Forelimb muscle (tissue), 1 donor: ENCODE data around the gene CELF4. TPM values are rescaled to one million over a fixed set of nuclear protein-coding genes. Genes with fewer than 3 reads are reported as not detected.

Experiments used
- DNase-seq: peaks from one replicate; pipeline ENCODE4 v3.0.0-alpha.2; 2013; ENCODE audit warnings: low read depth
- polyA plus RNA-seq: library from polyadenylated mRNA; unstranded; fragments of 120-200 nt; gene quantifications from one replicate; pipeline ENCODE4 v1.2.1, GENCODE V29; 2013; ENCODE audit not compliant: insufficient read length

CELF4 gene
- polyA plus RNA-seq, 1 donor = 1.1 TPM

DNA sequence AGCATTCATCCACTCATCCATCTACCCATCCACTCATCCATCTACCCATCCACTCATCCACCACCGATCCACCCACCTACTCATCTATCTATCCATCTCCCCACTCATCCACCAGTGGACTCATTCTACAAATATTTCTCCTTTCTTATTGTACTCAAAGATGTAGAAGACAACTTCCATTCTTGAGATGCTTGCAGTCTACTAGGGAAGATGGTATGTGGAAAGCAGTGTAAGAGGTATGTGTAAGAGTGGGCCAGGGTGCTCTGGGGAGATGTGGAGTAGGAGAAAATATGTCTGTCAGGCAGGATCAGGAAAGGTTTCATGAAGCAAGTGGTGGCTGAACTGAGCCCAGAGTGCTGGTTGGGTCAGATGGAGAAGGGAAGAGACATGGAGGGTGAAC lies 150.8 kb downstream of the CELF4 start:
- no peak for DNase-seq

DNA sequence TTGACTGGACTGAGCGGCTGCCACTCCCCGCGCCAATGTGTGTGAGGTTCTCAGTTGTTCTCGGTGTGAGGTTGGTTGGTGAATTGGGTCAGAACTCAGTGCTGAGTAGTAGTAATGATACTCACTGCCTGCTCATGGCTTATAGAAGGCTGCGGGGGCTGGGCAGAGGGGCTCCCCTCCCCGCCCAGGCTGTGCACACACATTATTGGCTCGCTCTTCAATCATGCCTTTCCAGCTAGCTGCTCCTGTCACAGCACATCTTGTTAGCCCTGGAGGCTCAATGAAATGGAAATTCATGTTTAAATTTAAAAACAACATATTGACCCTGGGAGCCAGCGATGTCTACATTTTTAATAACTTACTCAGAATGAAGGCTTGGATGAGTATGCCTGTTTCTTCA lies 152.8 kb downstream of the CELF4 start:
- no peak for DNase-seq

DNA sequence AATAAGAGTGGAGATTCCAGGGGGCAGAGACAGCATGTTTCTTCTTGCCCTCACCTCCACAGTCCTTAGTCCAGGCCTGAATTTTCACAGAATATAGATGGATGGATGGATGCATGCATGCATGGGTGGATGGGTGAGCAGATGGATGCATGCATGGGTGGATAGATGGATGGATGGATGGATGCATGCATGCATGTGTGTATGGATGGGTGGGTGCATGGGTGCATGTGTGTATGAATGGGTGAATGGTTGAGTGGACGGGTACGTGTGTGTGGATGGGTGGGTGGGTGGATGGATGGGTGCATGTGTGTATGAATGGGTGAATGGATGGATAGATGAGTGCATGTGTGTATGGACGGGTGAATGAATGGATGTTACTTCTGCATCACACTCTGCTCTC lies 153.3 kb downstream of the CELF4 start:
- no peak for DNase-seq

DNA sequence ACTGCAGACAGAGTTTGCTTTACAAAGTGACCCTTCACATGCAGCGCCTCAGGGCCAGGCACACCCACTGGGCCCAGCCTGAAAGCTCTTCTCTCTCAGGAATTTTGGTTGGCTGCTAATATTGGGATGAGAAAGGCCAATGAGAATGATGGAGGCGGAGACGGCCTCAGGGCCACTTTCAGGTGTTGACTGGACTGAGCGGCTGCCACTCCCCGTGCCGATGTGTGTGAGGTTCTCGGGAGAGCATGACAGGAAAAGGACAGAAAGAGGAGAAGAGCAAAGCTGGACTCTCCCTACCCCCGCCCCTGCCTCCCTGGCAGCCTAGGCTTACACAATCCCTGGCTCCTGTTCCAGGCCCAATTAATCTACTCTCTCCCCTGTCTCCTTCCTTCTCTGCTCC lies 155.7 kb downstream of the CELF4 start:
- no peak for DNase-seq

DNA sequence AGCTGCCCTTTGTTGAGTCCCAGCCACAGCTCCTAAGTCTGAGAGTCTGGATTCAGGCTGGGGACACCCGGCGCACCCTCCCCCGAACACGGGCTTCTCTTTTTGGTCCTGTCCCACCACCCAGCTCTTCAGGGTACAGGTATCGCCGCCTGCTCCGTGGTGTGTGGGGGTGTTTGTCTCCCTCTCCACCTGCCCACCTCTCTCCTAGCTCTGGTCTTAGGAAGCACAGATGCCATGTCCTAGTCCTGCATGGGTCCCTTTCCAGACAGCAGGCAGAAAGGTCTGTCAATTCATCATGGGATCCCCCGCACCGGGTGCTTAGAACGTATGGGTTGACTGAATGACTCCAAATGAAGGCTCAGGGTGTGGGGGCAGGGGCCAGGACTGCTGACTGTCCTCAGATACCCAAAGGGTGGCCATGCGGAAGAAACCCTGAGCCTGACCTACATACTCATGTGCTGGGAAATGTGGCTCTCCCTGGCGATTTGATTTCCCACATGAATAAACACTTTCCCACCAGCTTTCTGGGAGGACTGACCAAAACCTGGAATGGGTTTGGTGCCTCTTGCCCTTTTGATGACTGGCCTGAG lies 156.8 kb downstream of the CELF4 start:
- no peak for DNase-seq

DNA sequence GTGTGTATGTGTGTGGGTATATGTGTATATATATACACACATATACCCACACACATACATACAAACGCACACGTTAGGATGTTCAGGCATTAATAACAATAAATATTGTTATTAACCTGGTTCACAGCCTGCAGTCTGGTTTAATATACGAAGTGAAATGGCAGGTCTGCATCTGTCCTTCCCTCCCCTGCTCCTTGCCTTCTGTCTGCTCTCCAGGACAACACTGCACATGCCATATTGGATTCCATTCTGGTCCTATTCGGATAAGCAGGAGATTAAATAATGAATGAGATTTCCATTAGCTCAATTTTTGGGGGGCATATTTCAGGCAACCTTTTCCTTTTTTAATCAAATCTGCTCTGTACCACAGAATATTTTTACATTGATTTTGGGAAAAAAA lies 158.0 kb downstream of the CELF4 start:
- DNase-seq = no peak

DNA sequence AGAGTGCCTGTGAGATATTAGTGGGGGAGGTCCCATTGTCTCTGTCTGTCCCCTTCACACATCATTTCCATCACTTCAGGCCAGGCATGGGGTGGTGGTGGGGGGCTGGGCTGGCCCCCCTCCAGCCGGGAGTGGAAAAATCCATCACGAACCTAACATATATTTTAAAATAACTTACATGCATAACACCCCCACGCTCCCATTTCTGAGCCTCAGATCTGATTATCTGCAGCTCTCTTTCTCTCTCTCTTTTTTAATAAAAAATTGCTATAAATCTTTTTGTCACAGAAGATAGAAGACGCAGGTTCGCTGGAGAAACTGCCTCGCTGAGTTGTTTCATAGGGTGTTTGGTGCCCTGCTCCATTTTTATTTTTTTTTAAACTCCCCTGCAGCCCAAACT lies 159.8 kb downstream of the CELF4 start:
- DNase-seq = no peak

DNA sequence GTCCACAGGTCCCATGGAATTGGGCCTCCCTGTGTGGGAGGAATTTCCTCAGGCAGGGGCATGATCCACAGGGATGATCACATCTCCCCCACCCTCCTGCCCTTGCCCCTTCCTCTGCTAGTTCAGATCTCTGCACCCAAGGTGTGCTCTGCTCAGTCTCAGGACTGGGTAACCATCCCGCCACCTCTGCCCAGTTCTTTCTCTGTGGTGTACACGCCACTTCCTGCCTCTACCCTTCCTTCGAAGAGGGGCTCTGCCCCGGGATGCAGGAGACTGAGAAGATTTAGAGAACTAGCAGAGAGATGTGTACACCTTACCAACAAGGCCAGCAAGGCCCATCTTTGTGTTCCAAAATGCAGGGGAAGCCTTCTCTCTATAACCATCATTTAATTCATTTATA lies 160.4 kb downstream of the CELF4 start:
- DNase-seq = no peak

DNA sequence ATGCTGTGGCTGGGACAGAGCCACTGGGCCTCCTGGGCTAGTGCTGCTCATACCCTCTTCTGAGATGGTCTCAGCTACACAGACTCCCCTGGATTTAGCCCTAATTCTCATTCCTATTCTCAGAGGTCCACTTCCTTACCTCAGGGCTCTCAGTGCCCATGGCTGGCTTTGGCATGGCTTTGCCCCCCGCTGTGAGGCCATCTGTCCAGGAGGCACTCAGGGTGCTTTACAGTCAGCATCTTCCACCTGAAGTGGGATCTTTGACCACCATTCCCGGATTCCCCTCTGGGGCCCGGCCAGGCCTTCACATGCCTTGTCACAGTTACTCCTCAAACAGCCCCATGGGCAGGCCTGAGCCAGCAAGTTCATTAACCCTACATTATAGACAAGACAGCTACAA lies 161.8 kb downstream of the CELF4 start:
- DNase-seq = no peak

DNA sequence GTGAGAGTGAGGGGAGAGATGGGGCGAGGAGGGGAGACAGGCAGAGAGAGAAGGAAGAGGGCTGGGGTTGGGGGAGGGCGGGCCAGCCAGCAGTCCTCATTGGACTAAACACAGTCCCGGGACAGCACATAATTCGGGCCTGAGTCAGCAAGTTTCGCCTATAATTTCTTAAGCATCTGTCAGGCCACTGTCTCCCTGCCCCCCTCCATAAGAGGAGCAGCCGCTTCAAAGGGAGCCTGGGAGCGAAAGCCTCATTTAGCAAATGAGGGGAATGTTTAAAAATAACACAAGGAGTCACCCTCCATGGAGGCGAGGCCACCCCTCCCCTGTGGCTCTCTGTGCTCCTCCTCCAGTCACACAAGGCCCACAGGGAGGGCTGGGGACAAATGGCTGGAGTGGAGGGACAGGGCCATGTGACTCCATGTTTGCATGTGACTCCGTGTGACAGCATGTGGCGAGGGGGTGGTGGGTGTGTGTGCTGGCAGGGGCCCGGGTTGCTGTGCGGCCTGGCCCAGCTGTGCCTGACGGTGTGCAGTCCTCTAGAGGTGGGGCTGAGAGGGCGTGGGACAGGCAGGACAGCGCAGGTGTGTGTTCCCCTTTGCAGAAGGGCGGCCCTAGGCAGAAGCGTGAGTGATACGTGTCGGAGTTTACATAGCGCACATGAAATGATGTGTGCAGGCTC lies 162.4 kb downstream of the CELF4 start:
- DNase-seq = no peak

DNA sequence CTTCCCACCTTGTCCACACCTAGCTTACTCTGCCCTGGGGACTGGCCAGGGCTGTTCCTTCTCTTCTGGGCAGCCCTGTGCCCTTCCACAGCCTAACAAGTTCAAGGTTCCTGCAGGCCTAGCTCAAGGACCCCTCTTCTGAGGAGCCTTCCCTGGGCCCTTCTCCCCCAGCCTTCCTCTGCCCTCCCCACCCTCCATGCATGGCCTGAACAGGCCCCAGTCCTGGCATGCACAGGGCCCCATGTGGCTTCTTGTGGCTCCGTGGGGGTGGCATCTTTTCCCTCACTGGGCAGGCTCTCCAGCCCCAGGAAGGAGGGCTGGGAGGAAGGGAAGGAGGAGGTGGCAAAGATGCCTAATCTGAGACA lies 162.9 kb downstream of the CELF4 start:
- DNase-seq = no peak

DNA sequence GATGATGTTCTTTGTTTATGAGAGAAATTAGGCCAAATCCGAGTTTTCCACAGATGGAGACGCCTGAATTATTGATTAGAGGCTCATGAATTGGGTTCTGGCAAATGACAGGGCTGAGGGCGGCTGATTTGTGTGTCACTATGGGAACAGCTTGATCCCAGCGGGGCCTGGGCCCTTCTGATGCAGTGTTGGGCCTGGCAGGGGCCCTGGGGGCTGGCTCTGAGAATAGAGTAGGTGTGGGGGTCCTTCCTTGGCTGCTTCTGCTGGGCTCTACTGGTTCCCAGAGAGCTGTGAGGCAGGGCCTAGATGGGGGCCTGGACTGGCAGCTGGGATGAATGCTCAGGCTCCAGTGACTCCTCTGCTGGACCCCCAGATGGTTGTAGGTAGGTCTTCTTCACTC lies 164.8 kb downstream of the CELF4 start:
- DNase-seq = no peak

DNA sequence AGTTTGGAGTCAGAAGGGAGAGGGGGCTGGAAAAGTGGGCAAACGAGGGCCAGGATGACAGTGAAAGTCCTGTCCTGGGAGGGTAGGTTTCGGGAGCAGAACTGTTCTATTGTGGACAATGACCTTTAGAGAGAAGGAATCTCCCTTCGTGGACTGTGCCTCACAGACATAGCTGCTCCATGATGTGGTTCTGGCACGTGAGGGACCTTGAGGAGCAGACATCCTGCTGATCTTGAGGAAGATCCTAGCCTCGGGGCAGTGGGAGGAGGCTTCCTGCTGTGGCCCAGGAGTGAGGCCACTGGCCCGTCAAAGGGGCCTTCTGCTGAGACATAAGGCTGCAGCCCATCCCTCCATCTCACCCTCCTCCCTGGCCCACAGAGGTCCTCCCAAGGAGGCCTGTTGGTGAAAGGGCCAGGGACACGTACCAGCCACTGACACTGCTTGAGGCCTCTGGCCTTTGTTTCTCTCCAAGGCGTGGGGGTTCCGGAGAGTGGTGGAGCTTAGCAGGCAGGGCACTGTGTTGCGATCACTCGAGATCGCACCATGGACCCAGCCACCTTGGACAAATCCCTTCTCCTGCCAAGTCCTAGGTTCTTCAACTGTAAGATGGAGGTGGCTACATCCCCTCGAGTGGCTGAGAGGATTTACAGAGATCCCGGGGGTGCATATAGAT lies 167.2 kb downstream of the CELF4 start:
- DNase-seq = no peak

DNA sequence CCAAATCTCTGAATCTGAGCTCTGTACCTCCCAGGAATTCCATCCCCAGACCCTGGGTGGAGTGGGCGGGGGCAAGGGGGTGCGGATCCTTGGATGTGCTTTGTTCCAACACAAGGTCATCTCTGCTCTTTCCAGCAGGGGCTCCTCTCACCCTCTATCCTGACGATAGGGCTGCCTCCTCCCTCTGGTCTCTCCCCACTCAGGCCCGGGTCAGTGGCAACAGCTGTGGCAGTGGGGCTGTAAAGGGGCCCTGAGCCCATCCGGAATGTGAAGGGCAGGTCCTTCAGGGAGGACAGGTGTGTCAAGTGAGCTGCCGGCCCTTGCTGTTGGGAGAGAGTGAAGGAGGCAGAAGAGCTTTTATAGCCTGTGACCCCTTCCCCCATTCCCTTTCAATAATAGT lies 167.8 kb downstream of the CELF4 start:
- no peak for DNase-seq

DNA sequence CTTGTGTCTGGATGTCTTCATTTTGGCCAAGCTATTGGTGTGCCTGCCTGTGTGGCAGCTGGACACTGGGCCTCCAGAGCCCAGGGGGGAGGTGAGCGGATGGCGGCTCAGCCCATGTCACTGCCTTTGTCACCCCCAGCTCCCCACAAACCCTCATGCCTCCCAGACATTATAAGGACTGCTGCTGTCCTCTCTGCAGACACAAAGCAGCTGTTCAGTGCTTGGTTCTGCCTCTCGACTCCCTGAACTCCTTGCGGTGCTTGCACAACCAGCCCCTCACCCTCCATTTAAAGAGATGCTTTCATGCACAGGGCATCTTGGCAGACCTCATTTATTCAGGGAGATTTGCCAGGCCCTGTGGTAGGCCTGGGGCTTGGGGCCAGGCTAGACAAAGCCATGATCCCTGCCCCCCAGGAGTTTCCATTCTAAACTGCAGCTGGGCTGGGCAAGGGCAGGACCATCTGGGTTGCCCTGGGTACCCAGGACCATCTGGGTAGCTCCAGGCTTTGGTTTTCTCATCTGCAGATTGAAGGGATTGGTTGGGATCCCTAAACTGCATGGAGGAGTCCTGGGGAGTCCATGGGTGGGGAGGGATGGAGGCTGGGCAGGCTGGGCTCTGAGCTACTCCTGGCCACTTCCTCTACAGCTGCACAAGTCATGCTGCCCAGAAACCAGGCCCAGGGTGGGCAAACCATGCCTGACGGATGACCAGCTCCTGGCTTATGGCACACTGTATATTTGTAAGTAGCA lies 168.5 kb downstream of the CELF4 start:
- no peak for DNase-seq

DNA sequence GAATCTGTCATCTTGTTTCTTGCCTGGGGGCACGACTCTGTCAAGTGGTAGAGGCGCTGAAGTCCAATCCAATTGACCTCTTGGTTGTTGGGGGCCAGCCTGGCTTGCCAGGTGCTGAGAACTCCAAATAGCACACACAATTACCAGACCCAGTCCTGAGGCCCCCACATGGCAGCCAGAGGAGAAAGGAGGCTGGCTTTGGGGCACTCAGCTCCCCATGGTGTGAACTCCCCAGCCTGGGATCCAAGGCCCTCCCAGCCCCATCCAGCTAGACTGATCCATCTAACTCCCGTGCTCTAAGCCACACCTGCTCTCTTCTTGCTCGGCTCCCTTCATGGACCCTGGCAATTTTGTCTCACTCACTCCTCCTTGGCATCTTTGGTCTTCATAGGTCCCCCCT lies 170.0 kb downstream of the CELF4 start:
- no peak for DNase-seq

DNA sequence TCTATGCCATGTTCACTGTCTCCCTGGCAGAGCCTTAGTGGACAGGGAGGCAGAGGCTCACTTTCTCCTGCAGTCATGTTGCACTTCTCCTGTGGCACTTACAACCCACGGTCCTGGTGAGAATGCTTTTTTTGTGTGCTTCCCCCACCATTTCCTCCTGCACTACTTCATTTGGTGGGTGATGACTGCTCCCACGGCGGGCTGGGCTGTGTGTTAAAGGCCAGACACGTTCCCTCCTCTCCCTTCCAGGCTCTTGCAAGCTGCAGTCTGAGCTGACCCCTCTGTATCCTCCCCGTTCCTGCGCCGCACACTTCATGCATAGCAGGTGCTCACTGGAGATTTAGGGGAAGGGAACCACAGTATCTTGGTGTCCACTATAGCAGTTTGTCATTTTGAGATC lies 170.5 kb downstream of the CELF4 start:
- DNase-seq = no peak

DNA sequence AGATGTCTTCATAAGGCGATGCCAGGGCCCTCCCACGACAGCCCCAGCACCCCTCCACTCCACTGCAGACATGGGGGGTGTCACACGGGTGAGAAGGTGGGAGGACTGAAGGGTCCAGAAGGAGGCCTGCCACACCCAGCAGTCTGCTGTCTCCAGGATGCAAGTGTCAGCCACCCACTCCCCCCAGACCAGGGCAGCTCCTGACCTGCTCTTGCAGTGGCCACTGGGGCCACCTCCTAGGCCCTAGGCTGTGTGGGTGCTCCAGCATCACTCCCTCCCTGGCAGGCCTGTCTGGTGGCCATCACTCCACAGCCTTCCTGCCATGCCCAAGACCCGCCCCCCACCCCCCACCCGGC lies 171.0 kb downstream of the CELF4 start:
- no peak for DNase-seq

DNA sequence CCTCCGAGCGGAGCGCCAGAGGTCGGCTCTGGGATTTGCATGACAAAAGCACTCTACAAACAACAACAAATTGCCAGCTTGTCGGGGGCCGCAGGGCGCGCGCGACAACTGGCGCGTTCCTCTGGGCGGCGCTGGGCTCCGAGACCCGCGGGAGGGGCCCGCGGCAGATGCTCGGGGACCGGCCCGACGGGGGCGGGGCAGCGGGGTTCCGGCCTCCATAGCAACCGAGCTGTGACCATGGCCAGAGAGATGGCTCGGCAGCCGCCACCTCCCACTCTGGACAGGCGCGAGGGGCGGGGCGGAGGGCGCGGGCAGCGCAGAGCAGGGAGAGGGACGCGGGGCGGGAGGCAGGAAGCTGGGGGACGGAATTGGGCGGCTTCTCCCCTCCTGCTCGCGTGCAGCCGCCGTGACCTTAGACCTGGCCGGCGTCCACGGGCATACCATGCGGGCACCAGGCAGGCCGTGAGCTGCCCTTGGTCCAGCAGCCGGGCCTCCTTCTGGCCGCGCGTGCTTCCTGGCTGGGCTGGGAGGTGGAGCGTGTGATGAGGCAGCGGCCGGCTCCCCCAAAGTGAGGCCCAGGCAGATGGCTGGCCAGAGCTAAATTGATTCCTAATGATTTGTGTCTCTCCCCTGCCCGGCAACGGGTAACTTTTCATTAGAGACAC lies 171.5 kb downstream of the CELF4 start:
- DNase-seq = peak; percentile 36

DNA sequence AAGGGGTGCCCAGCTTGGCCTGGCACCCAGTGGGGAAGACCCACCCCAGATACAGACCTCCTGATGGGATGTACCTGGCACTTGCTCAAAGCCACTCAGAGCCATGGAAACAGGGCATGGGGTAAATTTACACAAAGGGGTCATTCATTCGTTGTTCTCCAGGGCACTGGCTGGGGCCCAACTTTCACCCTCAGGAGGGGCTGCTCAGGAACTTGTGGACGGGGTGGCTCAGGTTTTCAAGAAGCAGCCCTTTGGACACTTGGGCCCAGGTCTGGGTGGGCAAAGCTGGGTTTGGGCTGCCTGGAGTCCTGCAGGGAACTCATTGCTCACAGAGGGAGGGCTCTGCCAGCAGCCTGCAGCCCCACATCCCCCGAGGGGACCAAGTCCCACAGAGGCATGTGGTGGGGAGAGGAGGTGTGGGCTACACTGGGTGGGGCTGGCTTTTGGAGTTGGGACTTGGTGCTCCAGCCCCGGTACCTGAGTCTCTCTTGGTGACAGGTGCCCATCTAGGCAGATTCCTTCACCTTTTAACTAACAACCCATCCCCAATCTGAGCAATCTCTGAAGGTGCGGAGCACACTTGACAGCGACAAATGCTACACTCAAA lies 172.3 kb downstream of the CELF4 start:
- DNase-seq = no peak

DNA sequence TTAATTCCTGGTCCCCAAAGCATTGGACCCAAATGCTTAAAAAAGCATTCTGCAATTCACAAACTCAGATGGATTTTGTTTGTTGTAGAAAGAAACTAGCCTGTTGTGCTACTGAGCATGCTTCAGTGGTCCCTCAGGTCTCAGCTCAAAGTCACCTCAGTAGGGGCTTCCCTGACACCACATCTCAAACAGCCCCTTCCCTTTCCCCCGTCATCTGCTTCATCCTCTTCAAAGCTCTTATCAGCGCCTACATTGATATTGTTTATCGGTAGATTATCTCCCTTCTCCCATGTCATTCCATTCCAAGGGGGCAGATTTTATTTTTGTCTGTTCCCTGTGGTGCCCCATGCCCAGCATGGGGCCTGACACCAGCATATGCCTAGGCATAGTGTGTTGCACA lies 172.9 kb downstream of the CELF4 start:
- no peak for DNase-seq
